Hepatocyte (in vitro differentiated cells): ENCODE measurements around the gene NOPCHAP1. TPM values are rescaled to one million over a fixed set of nuclear protein-coding genes. Genes with fewer than 3 reads are reported as not detected.

Experiments used
- DNase-seq: peaks from one replicate; pipeline ENCODE4 v3.0.0-alpha.2; 2016; ENCODE audit warnings: low spot score
- H2AFZ ChIP-seq: fragments of 200-600 bp; sonication (generic); 2 replicates; pipeline ENCODE4 v1.6.0; 2016; ENCODE audit warnings: antibody characterized with exemption, mild to moderate bottlenecking
- H3K27ac ChIP-seq: fragments of 200-600 bp; sonication (generic); 2 replicates; pipeline ENCODE4 v1.5.1; 2016; ENCODE audit warnings: mild to moderate bottlenecking
- H3K27me3 ChIP-seq: fragments of 200-600 bp; sonication (generic); 2 replicates; pipeline ENCODE4 v1.6.1; 2016
- H3K36me3 ChIP-seq: fragments of 200-600 bp; sonication (generic); replicated peaks from 2 replicates; pipeline ENCODE4 v1.5.1; 2016; ENCODE audit warnings: low read depth; ENCODE audit not compliant: insufficient read depth
- H3K4me1 ChIP-seq: fragments of 200-600 bp; sonication (generic); 2 replicates; pipeline ENCODE4 v1.5.1; 2016; ENCODE audit warnings: mild to moderate bottlenecking, moderate library complexity; ENCODE audit not compliant: insufficient read depth
- H3K4me2 ChIP-seq: fragments of 200-600 bp; sonication (generic); 2 replicates; pipeline ENCODE4 v1.6.0; 2016
- H3K4me3 ChIP-seq: fragments of 200-600 bp; sonication (generic); 2 replicates; pipeline ENCODE4 v1.5.1; 2016; ENCODE audit warnings: mild to moderate bottlenecking
- H3K79me2 ChIP-seq: fragments of 200-600 bp; sonication (generic); 2 replicates; pipeline ENCODE4 v1.6.0; 2017; ENCODE audit warnings: mild to moderate bottlenecking
- H3K9me2 ChIP-seq: fragments of 200-600 bp; sonication (generic); replicated peaks from 2 replicates; pipeline ENCODE4 v1.6.0; 2017; ENCODE audit warnings: mild to moderate bottlenecking; ENCODE audit not compliant: insufficient read depth
- H3K9me3 ChIP-seq: fragments of 200-600 bp; sonication (generic); 2 replicates; pipeline ENCODE4 v1.5.1; 2016; ENCODE audit warnings: low read depth, mild to moderate bottlenecking
- H4K20me1 ChIP-seq: fragments of 200-600 bp; sonication (generic); 2 replicates; pipeline ENCODE4 v1.6.0; 2016; ENCODE audit warnings: mild to moderate bottlenecking; ENCODE audit not compliant: insufficient read depth, poor library complexity, severe bottlenecking
- CTCF ChIP-seq: fragments of 200-600 bp; sonication (generic); IDR thresholded peaks from 2 replicates; pipeline ENCODE4 v1.5.1; 2016; ENCODE audit warnings: antibody characterized with exemption, mild to moderate bottlenecking; ENCODE audit not compliant: poor library complexity
- EZH2 ChIP-seq: fragments of 200-600 bp; sonication (generic); IDR thresholded peaks from 2 replicates; pipeline ENCODE4 v1.6.1; 2016; ENCODE audit warnings: antibody characterized with exemption, mild to moderate bottlenecking, borderline replicate concordance
- EZH2phosphoT487 ChIP-seq: fragments of 200-600 bp; sonication (generic); IDR thresholded peaks from one replicate; pipeline ENCODE4 v1.6.1; 2018; ENCODE audit warnings: antibody characterized with exemption, mild to moderate bottlenecking, low read depth, moderate library complexity; ENCODE audit not compliant: unreplicated experiment, severe bottlenecking
- WGBS: methylation state at CpG from one replicate; pipeline ENCODE4 v1.1.6; 2016; ENCODE audit warnings: low lambda C conversion rate; ENCODE audit errors: missing lambda C conversion rate; 5-methylcytosine and 5-hydroxymethylcytosine counted together
- polyA plus RNA-seq: library from polyadenylated mRNA; unstranded; fragments of >200 nt; fragmentation: Nextera tagmentation; extraction: Ambion mirVana; gene quantifications from 2 replicates; pipeline ENCODE4 v1.2.1, GENCODE V29; 2016
- total RNA-seq: library from RNA; depleted of rRNA; stranded (reverse); fragments of >200 nt; gene quantifications from 2 replicates; pipeline ENCODE4 v1.2.3, GENCODE V29; 2014

NOPCHAP1 gene, protein sequence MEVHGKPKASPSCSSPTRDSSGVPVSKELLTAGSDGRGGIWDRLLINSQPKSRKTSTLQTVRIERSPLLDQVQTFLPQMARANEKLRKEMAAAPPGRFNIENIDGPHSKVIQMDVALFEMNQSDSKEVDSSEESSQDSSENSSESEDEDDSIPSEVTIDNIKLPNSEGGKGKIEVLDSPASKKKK
- total RNA-seq (2.4 and 2.8 TPM in 2 replicates), polyA plus RNA-seq (14.0 and 16.2 TPM in 2 replicates)

DNA sequence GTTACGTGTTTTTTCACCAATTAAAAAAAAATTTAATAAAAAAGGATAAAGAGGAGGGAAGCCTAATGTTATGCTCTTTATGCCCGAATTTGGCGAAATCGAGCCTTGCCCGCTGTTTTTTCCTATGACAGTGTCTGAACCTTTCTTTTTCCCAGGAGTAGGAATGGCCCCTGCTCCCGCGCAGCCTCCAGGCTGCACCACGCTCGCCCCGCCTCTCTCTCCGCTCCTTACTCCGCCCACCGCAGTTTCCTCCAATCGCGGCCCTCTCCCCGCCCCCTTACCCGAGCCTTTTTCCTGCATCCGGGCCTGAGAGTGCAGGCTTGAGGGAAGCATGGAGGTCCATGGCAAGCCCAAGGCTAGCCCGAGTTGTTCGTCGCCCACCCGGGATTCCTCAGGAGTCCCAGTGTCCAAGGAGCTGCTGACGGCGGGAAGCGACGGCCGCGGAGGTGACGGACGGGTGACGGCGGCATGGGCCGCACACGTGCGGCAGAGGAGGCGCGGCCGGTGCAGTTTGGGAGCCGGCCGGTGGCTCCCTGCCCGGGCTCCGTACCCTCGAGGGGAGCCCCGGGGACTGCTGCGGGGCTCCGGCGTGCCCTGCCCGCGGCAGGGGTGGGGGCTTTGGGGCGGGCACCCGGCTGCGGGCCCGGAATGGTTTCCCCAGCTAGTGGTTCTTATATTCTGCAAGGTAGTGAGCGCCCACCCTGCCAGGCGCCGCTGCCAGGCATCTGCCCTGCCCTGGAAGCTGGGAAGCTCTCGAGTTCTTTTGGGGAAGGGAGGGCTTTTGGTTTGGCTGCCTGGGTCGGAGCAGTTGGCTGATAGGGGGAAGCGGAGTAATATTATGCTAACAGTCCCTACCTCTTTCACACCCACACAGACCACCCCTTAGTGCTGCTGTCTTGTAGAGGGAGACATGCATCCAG is at the start of gene NOPCHAP1:
TSS of gene NOPCHAP1 (plus strand) at position 295 of the 920 bp plus-strand sequence. CDS start at position 332, 37 bp downstream.
- Histone ChIP-seq H3K4me2 (peak within 1 kb of the TSS; percentile 89), H3K27ac (peak within 1 kb of the TSS; percentile 64), H4K20me1 (no peaks in the 10 kb centered on the region), H2AFZ (peak within 1 kb of the TSS; percentile 83), H3K36me3 (no peaks in the 10 kb centered on the region), H3K9me3 (no peaks in the 10 kb centered on the region), H3K4me3 (peak within 1 kb of the TSS; percentile 50), H3K27me3 (no peaks in the 10 kb centered on the region), H3K4me1 (no peaks in the 10 kb centered on the region), H3K9me2 (no peaks in the 10 kb centered on the region), H3K79me2 (peaks cover 36% of the 10 kb centered on the region)
- TF ChIP-seq EZH2 (no peak), EZH2phosphoT487 (no peak), CTCF (no peak)
- 1% methylated on average over 49 of the region's 59 CpGs for WGBS
- DNase-seq: peak; percentile 95

DNA sequence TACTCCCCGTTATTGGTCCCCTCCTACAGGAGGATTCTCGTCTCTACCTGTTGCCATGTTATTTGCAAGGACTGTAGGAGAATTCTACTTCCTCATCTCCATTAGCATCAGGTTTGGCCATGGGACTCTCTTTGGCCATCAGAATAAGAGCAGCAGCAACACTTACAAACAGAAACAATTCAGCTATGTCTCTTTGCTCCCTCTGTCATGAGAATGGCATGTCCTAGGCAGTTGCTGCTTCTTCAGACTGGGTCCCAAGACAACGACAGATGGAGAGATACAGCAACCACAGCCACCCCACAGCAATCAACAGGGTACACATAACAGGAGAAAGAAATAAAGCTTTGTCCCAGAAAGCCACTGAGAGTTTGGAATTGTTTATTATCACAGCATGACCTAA is 47.7 kb upstream of the NOPCHAP1 start:
- H2AFZ ChIP-seq: no peak overlapping the region
- H3K4me3 ChIP-seq: no peak overlapping the region
- 66% methylated on average over 3 of the region's 3 CpGs for WGBS
- H3K27ac ChIP-seq: no peak overlapping the region
- no peaks in the 10 kb centered on the region for H3K4me1 ChIP-seq
- no peak overlapping the region for H3K4me2 ChIP-seq
- DNase-seq: no peak
- no peaks in the 10 kb centered on the region for H3K9me2 ChIP-seq
- TF ChIP-seq EZH2 (no peak), EZH2phosphoT487 (no peak), CTCF (no peak)
- H3K27me3 ChIP-seq: no peaks in the 10 kb centered on the region
- peaks cover 3% of the 10 kb centered on the region for H4K20me1 ChIP-seq
- H3K9me3 ChIP-seq: no peaks in the 10 kb centered on the region
- H3K36me3 ChIP-seq: no peaks in the 10 kb centered on the region
- peaks cover 3% of the 10 kb centered on the region for H3K79me2 ChIP-seq

- H3K9me3 ChIP-seq: no peaks in the 10 kb centered on the region
- H3K4me1 ChIP-seq: no peaks in the 10 kb centered on the region
- H3K4me2 ChIP-seq: no peak overlapping the region
- no peak for DNase-seq
- peaks cover 3% of the 10 kb centered on the region for H3K79me2 ChIP-seq
- H4K20me1 ChIP-seq: peaks cover 3% of the 10 kb centered on the region
- no peaks in the 10 kb centered on the region for H3K36me3 ChIP-seq
- H3K27ac ChIP-seq: no peak overlapping the region
- no peak overlapping the region for H2AFZ ChIP-seq
- no peak overlapping the region for H3K4me3 ChIP-seq
- H3K9me2 ChIP-seq: no peaks in the 10 kb centered on the region
- 81% methylated on average over 2 of the region's 2 CpGs for whole genome bisulfite sequencing
- no peaks in the 10 kb centered on the region for H3K27me3 ChIP-seq
- TF ChIP-seq EZH2phosphoT487: no peak
- TF ChIP-seq EZH2: no peak
- no peak for TF ChIP-seq CTCF
Measured at GRCh38 chr12:104939089-104939488, 47.0 kb upstream of the NOPCHAP1 start.
